OCI-LY1 (cell line): ENCODE measurements around the gene LONP1.

Source experiments
- CTCF ChIP-seq: fragments of 200-600 bp; sonication (generic), shearing (Covaris generic); IDR thresholded peaks from 2 replicates; pipeline ENCODE4 v1.5.1; 2017; ENCODE audit warnings: mild to moderate bottlenecking, antibody characterized with exemption, low read length, moderate library complexity, mixed read lengths
- EZH2 ChIP-seq: fragments of 200-600 bp; sonication (generic), shearing (Covaris generic); IDR thresholded peaks from 2 replicates; pipeline ENCODE4 v1.8.0; 2017; ENCODE audit warnings: borderline replicate concordance, mixed run types, mild to moderate bottlenecking, antibody characterized with exemption, low read length, moderate library complexity, mixed read lengths

GRCh38 chr19:5665781-5666513 lies 54.0 kb downstream of the LONP1 start:
- TF ChIP-seq CTCF (no peak; the same call in 1 of the 2 replicates), EZH2 (no peak)
